Measurements from ENCODE around the gene KRTAP9-6.

KRTAP9-6 gene

DNA sequence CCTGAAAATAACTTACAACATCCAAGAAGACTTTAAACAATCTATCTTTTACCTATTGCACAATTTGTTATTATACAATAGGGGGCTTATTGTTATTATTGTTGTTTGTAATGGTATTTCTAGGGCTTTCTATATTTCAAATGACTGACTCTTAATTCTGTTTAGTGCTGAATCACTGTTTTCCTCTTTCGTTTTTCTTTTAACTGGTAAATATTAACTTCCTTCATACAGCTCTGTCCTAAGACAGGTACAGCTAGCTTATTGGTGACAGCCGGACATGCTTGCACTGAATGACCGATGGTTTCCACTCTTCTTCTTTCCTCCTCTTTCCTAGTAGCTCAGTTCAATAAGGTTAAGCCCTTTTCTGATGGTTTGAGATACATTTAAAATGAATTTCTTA, 21.9 kb downstream of the KRTAP9-6 start:
- H3K27me3 ChIP-seq (ENCODE audit: insufficient read depth, low read length), result no peaks in the 10 kb centered on the region
- H3K9me3 ChIP-seq (ENCODE audit: low read length), result no peaks in the 10 kb centered on the region
- no peak overlapping the region for H2AFZ ChIP-seq (ENCODE audit: low read depth, low read length)
- H3K36me3 ChIP-seq (ENCODE audit: insufficient read depth, low read length), result no peaks in the 10 kb centered on the region
- H3K4me3 ChIP-seq (ENCODE audit: low read length), result no peak overlapping the region
- H3K4me1 ChIP-seq (ENCODE audit: insufficient read depth, low read length), result no peaks in the 10 kb centered on the region

DNA sequence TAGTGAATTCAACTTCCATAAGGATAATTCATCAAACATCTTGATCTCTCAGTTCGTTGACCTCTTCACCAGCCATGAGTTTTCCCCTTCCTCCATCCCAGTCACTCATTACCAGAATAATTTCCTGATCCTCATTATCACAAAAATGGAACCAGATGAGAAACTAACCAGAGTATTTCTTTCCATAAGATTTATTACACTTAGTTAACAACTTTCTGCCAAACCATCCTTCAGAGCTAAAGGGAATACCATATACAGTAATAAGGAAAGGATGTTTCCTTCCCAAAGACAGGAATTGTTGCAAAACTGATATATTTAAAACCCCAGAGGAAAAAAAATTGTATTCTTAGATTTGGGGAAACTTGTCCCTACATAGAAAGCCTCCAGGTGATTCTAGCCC, 28.8 kb downstream of the KRTAP9-6 start:
- no peaks in the 10 kb centered on the region for H3K27me3 ChIP-seq (ENCODE audit: insufficient read depth, low read length)
- H2AFZ ChIP-seq (ENCODE audit: low read depth, low read length), result no peak overlapping the region
- H3K9me3 ChIP-seq (ENCODE audit: low read length), result no peaks in the 10 kb centered on the region
- H3K4me1 ChIP-seq (ENCODE audit: insufficient read depth, low read length), result no peaks in the 10 kb centered on the region
- H3K36me3 ChIP-seq (ENCODE audit: insufficient read depth, low read length), result no peaks in the 10 kb centered on the region
- H3K4me3 ChIP-seq (ENCODE audit: low read length), result no peak overlapping the region

DNA sequence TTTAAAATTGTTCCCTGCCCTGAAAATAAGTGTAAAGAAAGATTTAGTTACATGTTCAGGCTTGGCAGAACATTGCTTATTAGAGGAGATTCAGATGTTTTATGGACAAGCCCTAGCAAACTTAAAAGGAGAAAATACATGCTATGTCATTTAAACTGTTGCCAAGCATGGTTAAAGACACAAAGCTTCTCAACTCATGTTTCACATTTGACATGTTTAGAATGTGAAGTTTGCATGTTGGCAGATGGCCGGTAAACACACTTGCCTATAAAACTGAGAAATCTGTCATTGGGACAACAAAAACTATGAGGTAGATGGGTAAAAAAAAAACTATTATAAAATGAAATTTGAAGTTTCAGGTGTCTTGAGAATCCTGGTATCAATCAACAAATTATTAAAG, 31.7 kb downstream of the KRTAP9-6 start:
- Histone ChIP-seq H3K4me3 (ENCODE audit: low read length) (no peak overlapping the region), H3K4me1 (ENCODE audit: insufficient read depth, low read length) (no peaks in the 10 kb centered on the region), H2AFZ (ENCODE audit: low read depth, low read length) (no peak overlapping the region), H3K27me3 (ENCODE audit: insufficient read depth, low read length) (no peaks in the 10 kb centered on the region), H3K36me3 (ENCODE audit: insufficient read depth, low read length) (no peaks in the 10 kb centered on the region), H3K9me3 (ENCODE audit: low read length) (no peaks in the 10 kb centered on the region)

DNA sequence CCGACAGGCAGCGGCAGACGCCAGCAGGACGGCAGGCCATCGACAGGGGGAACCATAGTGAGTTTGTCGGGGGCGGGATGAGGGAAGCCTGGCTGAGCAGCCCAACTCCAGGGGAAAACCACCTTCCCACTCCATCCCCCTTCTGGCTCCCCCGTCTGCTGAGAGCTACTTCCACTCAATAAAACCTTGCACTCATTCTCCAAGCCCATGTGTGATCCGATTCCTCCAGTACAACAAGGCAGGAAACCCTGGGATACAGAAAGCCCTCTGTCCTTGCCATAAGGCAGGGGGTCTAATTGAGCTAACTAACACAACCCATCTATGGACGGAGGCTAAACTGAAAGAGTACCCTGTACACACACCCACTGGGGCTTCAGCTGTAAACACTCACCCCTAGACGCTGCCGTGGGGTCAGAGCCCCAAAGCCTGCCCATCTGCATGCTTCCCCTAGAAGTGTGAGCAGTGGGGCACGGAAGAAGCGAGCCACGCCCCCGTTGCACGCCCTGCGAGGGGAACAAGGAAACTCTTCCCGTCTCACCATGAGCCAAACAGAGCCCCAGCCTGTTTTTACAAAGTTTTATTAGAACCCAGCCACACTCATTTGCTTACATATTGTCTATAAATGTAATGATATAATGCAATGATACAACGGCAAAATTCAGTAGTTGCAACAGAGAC, 33.4 kb downstream of the KRTAP9-6 start:
- no peaks in the 10 kb centered on the region for H3K36me3 ChIP-seq (ENCODE audit: insufficient read depth, low read length)
- no peaks in the 10 kb centered on the region for H3K9me3 ChIP-seq (ENCODE audit: low read length)
- no peaks in the 10 kb centered on the region for H3K27me3 ChIP-seq (ENCODE audit: insufficient read depth, low read length)
- no peaks in the 10 kb centered on the region for H3K4me1 ChIP-seq (ENCODE audit: insufficient read depth, low read length)
- no peak overlapping the region for H2AFZ ChIP-seq (ENCODE audit: low read depth, low read length)
- H3K4me3 ChIP-seq (ENCODE audit: low read length), result no peak overlapping the region

DNA sequence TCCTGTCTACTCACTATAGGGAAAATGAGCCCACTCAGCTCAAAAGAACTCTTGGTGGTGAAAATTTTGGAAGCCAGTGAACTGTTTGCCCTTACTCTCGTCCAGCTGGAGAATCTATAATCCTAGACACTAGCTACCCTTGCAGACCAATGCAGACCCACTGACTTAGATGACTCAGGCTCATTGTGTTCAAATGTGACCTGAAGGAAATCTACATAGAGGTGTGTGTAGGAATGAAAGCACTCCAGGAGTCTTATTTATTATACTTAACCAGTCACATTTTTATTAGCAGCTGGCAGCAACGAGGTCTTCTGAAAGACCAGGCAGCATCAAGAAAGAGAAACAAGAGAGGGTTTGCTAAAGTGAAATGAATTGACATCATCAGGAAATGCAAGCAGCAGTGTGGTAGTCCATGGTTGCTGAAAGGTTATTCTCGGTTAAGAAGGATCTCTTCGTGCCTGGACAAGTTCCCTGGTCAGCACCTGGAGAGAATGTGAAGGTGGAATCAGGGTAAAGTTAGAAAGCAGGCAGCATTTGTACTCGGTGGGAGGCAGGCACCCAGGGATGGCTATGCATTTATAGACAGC, 36.1 kb downstream of the KRTAP9-6 start:
- no peak overlapping the region for H3K4me3 ChIP-seq (ENCODE audit: low read length)
- H3K9me3 ChIP-seq (ENCODE audit: low read length), result no peaks in the 10 kb centered on the region
- no peak overlapping the region for H2AFZ ChIP-seq (ENCODE audit: low read depth, low read length)
- no peaks in the 10 kb centered on the region for H3K27me3 ChIP-seq (ENCODE audit: insufficient read depth, low read length)
- no peaks in the 10 kb centered on the region for H3K36me3 ChIP-seq (ENCODE audit: insufficient read depth, low read length)
- H3K4me1 ChIP-seq (ENCODE audit: insufficient read depth, low read length), result no peaks in the 10 kb centered on the region

DNA sequence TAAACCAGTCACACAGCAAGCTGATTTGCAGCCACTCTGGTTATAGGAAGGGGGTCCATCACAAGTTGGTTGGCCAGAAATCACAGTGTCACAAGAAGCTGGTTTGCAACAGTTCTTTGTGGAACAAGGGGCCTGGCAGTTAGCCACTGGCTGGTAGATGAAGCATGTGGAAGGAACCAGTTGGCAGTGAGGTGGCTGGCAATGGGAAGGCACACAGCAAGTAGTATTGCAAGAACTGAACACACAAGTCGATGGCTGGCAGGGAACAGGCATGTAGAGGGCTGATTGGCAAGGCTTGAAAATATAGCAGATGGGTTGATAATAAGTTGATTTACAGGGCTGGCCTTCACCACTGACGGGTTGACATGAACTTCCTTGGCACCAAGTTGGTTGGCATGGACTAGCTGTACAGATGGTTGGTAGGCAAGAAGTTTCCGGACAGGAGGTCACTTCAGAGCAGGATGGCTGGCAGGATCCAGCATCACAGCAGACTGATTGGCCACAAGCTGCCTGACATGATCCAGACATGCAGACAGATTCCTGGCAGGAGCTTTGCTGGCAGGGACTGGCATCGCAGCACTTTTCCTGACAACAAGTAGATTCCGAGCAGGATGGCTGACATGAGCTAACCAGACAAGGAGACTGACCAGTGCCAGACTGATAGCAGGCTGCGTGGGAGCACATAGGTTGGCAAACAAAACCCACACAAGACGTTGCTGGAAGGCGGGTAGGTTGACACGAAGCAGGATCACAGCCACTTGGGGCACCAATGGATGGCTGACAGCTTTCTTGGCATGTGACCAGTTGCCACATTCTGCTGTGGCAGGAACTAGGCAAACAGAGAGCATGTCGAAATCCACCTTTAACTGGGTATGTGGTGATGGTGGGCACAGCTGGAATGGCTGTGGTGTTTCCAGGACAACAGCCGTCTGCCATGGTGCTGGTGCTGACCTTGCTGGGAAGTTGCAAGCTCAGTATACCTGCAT, 37.0 kb downstream of the KRTAP9-6 start, which contains the start of gene KRTAP29-1:
KRTAP29-1 (minus strand) TSS at position 936 of the 986 bp plus-strand sequence; CDS start at position 936, 0 bp downstream.
- Histone ChIP-seq H3K4me1 (ENCODE audit: insufficient read depth, low read length) (no peaks in the 10 kb centered on the region), H2AFZ (ENCODE audit: low read depth, low read length) (no peak within 1 kb of the TSS), H3K9me3 (ENCODE audit: low read length) (no peaks in the 10 kb centered on the region), H3K27me3 (ENCODE audit: insufficient read depth, low read length) (no peaks in the 10 kb centered on the region), H3K4me3 (ENCODE audit: low read length) (no peak within 1 kb of the TSS), H3K36me3 (ENCODE audit: insufficient read depth, low read length) (no peaks in the 10 kb centered on the region)

DNA sequence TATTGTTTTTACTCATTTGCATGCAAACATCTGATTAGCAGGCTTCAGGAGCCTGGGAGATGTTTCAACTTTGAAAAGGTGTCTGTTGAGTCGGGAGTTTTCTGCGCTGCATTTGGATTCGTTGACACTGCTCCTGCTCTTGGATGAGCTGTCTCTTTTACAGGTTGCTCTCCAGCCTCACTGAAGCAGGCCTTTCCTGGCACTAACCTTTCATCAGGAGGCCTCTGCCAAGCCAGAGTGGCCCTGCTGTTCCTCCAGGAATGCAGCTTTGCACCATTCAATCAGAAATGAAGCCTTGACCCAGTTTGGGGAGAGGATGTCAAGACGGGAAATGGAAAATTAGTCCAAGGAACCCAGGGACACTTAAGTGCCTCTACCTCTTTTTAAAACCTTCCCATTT, 37.8 kb downstream of the KRTAP9-6 start:
- H3K27me3 ChIP-seq (ENCODE audit: insufficient read depth, low read length), result no peaks in the 10 kb centered on the region
- no peak overlapping the region for H2AFZ ChIP-seq (ENCODE audit: low read depth, low read length)
- no peaks in the 10 kb centered on the region for H3K36me3 ChIP-seq (ENCODE audit: insufficient read depth, low read length)
- H3K4me3 ChIP-seq (ENCODE audit: low read length), result no peak overlapping the region
- H3K4me1 ChIP-seq (ENCODE audit: insufficient read depth, low read length), result no peaks in the 10 kb centered on the region
- H3K9me3 ChIP-seq (ENCODE audit: low read length), result no peaks in the 10 kb centered on the region

DNA sequence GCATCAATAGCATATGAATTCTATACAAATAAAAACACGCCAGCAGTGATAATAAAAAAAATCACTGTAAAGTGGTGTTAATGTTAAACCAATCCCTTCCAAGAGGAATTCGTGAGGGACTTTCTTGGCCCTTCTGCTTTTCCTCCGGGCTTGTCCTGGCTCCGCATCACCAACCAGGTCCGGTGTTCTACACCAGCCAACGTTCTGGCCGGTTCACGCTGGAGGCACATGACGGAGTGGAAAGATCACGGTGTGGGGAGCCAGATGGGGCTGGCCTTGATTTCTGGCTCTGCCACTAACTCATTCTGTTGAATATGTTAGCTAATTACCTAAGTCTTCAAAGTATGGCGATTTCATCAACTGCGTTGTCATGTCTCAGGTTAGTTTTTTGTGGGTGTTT, 38.9 kb downstream of the KRTAP9-6 start:
- H3K9me3 ChIP-seq (ENCODE audit: low read length), result no peaks in the 10 kb centered on the region
- no peaks in the 10 kb centered on the region for H3K27me3 ChIP-seq (ENCODE audit: insufficient read depth, low read length)
- no peak overlapping the region for H2AFZ ChIP-seq (ENCODE audit: low read depth, low read length)
- no peaks in the 10 kb centered on the region for H3K36me3 ChIP-seq (ENCODE audit: insufficient read depth, low read length)
- H3K4me3 ChIP-seq (ENCODE audit: low read length), result no peak overlapping the region
- no peaks in the 10 kb centered on the region for H3K4me1 ChIP-seq (ENCODE audit: insufficient read depth, low read length)

DNA sequence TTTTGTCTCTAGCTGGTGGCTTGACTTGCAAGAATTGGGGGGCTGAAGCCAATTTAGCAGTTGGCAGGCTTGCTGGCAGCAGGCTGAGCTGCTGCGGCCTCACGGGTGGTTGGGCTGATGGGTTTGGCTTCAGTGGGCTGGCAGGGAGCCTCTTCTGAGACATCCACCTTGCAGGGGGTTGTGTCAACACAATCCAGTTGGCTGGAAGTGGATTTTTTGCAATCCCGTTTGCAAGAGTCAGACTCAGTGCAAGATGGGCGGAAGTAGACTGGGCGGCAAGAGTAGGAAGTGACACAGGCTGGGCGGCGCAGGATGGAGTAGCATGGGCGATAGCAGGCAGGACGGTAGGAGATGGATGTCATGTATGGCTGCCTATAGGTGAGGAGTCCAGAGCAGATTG, 42.5 kb downstream of the KRTAP9-6 start:
- no peaks in the 10 kb centered on the region for H3K27me3 ChIP-seq (ENCODE audit: insufficient read depth, low read length)
- H2AFZ ChIP-seq (ENCODE audit: low read depth, low read length), result no peak overlapping the region
- H3K36me3 ChIP-seq (ENCODE audit: insufficient read depth, low read length), result no peaks in the 10 kb centered on the region
- no peak overlapping the region for H3K4me3 ChIP-seq (ENCODE audit: low read length)
- no peaks in the 10 kb centered on the region for H3K9me3 ChIP-seq (ENCODE audit: low read length)
- no peaks in the 10 kb centered on the region for H3K4me1 ChIP-seq (ENCODE audit: insufficient read depth, low read length)

DNA sequence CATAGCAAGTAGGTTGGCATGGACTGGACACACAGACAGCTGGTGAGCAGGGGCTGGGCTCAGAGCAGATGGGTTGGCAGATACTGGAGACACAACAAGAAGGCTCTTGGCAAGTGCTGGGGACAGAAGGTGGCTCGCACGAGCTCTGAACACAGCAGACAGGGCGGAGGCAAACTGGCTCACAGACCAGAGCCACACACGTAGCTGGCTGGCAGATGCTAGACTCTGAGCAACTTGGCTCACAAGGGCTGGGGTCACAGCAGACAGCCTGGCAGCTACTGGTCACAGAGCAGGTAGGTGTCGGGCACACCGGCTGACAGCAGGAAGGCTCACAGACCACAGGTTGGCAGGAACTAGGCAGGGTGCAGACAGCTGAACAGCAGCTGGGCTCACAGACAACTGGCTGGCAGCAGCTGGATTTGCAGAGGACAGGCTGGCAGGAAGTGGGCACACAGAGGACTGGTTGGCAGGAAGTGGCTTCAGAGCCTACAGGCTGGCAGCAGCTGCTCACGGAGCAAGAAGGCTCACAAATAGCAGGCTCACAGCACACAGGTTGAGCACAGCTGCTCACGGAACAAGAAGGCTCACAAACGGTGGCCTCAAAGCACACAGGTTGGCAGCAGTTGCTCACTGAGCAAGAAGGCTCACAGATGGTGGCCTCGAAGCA, 43.2 kb downstream of the KRTAP9-6 start:
- H3K4me1 ChIP-seq (ENCODE audit: insufficient read depth, low read length), result no peaks in the 10 kb centered on the region
- no peak overlapping the region for H3K4me3 ChIP-seq (ENCODE audit: low read length)
- H2AFZ ChIP-seq (ENCODE audit: low read depth, low read length), result no peak overlapping the region

DNA sequence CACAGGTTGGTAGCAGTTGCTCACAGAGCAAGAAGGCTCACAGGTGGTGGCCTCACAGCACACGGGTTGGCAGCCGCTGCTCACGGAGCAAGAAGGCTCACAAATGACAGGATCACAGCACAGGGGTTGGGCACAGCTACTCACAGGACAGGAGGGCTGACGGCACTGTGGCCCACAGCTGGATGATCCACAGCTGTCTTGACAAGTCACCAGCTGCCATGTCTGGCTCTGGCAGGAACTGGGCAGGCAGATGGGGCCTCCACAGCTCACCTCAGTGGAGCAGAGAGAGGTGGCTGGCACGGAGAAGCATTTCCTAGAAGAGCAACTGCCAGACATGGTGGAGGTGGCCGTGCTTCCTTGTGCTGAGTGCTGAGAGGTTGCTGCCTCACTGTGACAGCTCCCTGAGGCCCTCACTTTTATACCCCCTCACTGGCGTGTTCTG, 43.8 kb downstream of the KRTAP9-6 start, which contains the start of gene KRTAP16-1:
KRTAP16-1 (minus strand) TSS at position 392 of the 442 bp plus-strand sequence; CDS start at position 336, 56 bp downstream.
- H3K9me3 ChIP-seq (ENCODE audit: low read length), result no peaks in the 10 kb centered on the region
- H2AFZ ChIP-seq (ENCODE audit: low read depth, low read length), result no peak within 1 kb of the TSS
- H3K36me3 ChIP-seq (ENCODE audit: insufficient read depth, low read length), result no peaks in the 10 kb centered on the region
- no peaks in the 10 kb centered on the region for H3K4me1 ChIP-seq (ENCODE audit: insufficient read depth, low read length)
- no peaks in the 10 kb centered on the region for H3K27me3 ChIP-seq (ENCODE audit: insufficient read depth, low read length)
- no peak within 1 kb of the TSS for H3K4me3 ChIP-seq (ENCODE audit: low read length)

More for the DNA sequence above, 43.2 kb downstream of the KRTAP9-6 start:
- no peaks in the 10 kb centered on the region for H3K9me3 ChIP-seq (ENCODE audit: low read length)
- H3K27me3 ChIP-seq (ENCODE audit: insufficient read depth, low read length), result no peaks in the 10 kb centered on the region
- H3K36me3 ChIP-seq (ENCODE audit: insufficient read depth, low read length), result no peaks in the 10 kb centered on the region

DNA sequence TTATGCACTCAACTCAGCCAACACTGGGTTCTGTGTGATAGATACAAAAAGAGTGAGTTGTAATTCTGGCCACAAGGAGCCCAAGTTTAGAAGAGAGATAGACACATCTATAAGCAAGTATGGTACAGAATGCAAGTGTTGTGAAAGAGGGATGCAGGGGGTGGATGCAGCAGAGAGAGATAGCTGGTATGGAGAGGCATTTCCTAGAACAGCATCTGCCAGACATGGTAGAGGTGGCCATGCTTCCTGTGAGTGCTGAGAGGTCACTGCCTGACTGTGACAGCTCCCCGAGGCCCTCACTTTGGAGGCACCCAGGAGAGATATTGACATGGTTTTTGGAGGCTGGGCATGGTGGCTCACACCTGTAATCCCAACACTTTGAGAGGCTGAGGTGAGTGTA, 45.9 kb downstream of the KRTAP9-6 start:
- Histone ChIP-seq H2AFZ (ENCODE audit: low read depth, low read length) (no peak overlapping the region), H3K4me3 (ENCODE audit: low read length) (no peak overlapping the region), H3K27me3 (ENCODE audit: insufficient read depth, low read length) (no peaks in the 10 kb centered on the region), H3K9me3 (ENCODE audit: low read length) (no peaks in the 10 kb centered on the region), H3K36me3 (ENCODE audit: insufficient read depth, low read length) (no peaks in the 10 kb centered on the region), H3K4me1 (ENCODE audit: insufficient read depth, low read length) (no peaks in the 10 kb centered on the region)
